SKM-1 treated with dmso at 0.1 percent for 144 hours (cell line): ENCODE measurements around the gene SLC12A7.
"Not testable (repeated sequence)": the region's sequence is repeated elsewhere in the genome, so short reads cannot be mapped to it uniquely, and the experiment has no call there.

ENCODE experiments used
- DNase-seq: peaks from one replicate; lab custom pipeline; 2025; ENCODE audit not compliant: unreplicated experiment; lab: John Stamatoyannopoulos, UW

SLC12A7 gene

DNA sequence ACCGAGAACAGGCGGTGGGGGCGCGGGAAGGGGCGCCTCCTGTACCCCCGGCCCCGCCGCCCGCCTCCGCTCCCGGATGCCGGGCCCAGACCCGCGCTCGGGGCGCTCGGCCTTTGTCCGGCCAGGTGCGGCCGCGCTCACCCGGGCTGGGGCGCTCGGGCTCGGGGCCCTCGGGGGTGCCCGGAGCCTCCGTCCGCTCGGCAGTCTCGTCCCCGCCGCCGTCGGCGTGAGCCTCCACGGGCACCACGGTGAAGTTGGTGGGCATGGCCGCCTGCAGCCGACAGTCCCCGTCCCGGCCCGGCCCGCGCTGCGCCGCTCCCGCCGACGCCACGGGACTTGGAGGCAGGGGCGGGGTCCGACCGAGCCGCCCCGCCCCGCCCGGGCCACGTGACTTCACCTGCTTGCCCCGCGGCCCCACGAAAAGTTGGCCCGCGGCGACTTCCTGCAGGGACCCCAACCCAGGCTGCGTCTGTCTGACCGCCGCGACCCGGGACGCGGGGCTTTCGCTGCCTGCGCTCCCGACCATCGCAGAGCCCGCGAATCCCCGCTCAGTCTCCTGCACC lies at the start of gene SLC12A7:
Gene SLC12A7, minus strand, starts transcription at position 337 of the 563 bp plus-strand sequence. Its CDS starts 72 bp downstream, at position 265.
- peak; percentile 33 for DNase-seq

DNA sequence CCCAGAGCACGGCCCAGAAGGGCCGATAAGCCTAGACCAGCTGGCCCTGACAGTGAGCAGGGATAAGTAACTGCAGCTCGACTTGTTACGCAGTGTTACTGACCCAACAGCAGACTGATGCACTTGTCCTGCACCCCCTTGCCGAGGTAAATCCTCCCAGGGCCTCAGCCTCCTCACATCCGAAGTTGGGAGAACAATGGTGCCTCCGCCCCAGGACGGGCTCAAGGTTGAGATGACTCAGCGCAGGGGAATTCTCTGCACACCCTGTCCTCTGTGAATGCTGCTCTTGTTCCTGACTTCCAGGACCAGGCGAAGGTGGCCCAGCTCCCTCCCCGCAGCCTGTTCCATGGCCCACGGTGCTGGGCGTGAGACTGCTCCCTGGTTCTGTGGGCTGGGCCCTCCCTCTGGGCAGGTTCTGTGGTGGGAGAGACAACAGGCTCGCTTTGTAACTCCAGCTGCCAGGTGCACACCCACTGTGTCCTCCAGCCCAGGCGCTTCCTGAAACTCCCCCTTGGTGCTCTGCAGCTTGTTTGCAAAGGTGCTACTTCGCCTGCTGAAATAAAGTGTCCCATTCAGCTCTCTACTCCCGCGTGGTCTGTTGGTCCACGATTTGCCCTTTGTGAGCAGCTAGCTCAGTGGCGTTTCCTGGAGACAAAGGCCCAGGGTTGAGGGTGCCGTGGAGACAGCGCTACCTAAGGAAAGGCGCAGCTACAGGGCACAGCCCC lies 49.4 kb upstream of the SLC12A7 start:
- no peak for DNase-seq

DNA sequence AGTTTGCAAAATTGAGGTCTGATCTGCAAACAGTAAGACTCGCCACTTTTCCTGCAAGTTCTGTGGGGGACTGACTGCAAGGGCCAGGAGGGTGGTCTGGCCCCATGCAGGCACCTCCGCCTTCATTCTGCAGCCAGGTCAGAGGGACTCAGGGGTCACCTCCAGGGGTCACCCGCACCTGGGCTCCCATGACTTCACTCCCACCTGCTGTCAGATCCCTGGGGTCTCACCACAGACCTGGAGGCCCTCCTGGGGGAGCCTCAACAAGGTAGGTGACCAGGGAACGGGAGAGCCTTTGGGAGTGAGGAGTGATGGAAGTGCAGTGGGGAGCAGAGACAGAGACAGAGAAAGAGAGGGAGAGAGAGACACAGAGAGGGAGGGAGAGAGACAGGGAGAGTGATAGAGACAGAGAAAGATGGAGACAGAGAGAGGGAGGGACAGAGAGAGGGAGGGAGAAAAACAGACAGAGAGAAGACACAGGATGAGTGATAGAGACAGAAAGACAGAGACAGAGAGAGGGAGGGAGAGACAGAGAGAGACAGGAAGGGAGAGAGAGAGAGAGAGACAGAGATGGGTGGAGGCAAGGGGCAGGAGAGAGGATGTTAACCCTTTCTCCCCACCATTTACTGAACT lies 48.0 kb upstream of the SLC12A7 start:
- DNase-seq = no peak

DNA sequence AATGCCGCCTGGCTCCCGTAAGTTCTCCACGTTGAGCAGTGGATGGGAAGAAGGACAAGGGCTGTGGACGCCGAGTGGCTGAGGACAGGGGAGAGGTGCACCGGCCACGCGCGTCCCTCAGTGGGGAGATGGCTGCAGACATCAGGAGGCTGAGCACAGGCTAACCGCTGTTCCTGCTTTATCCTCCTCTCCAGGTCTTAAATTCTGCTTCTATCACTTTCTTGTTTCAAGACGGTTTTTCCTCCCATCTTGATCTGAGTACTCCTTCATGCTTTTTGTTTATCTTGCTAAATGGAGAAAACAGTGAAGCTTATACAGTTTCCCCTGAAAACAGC lies 47.4 kb upstream of the SLC12A7 start:
- no peak for DNase-seq

GRCh38 chr5:1158647-1159340 lies 46.9 kb upstream of the SLC12A7 start:
- no peak for DNase-seq

DNA sequence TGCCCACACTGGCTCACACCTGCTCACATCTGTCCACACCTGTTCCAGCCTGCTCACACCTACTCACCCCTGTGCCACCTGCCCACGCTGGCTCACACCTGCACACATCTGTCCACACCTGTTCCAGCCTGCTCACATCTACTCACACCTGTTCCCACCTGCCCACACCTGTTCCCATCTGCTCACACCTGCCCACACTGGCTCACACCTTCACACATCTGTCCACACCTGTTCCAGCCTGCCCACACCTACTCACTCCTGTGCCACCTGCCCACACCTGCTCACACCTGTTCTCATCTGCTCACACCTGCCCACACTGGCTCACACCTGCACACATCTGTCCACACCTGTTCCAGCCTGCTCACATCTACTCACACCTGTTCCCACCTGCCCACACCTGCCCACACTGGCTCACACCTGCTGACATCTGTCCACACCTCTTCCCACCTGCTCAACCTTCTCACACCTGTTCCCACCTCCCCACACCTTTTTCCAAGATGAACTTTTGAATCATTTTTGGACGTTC lies 45.7 kb upstream of the SLC12A7 start:
- not testable (repeated sequence) for DNase-seq

GRCh38 chr5:1156754-1157460 lies 45.0 kb upstream of the SLC12A7 start:
- DNase-seq = no peak

DNA sequence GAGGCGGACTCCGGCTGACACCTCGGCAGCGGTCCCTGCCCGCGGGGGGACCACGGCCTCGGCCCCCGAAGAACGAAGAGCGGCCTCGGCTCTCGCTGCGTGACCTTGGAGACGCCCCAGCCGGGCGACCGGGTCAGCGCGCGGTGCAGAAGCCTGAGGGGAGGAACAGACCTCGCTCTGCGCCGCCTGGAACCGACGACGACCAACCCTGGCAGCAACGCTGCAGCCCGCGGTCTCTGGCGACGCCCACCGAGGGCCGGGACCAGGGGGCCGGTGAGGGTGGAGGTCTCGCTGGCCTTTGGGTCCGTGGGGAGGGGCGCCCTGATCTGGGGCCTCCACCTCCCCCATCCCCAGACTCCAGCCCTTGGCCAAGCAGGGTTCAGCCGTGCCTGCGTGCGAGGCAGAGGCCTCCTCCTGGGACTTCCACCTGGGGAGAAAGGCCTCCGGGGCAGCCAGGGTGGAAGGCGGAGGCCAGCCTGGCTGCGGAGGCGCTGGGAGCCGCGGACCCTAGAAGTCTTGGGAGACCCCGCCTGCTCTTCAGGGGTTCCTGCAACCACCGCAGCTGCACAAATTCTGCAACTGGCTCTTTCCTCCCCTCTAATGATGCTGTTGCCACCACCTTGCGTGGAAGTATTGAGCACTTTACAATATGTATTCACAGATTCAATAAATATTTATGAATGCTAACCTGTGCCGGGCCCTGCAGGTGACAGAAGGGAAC lies 44.3 kb upstream of the SLC12A7 start:
- DNase-seq = no peak

- no peak for DNase-seq
Measured at GRCh38 chr5:1155191-1156032, 43.5 kb upstream of the SLC12A7 start.

DNA sequence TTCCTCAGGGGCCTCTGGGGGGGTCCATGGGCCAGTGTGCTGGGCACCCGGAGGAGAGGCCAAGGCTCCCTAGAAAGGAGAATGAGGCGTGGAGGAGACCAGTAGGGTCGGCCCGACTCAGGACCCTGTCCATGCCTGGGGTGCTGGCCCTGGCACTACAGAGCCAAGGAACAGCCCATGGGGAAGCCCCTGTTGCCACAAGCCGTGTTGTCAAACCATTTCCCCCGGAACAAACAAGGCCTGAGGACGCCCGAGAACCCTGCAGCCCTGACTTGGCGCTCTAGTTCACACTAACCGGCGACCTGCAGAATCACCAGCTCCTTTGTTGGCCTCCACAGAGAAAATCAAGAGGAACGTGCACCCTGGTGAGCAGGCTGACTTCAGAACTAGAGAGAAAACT lies 41.6 kb upstream of the SLC12A7 start:
- no peak for DNase-seq

DNA sequence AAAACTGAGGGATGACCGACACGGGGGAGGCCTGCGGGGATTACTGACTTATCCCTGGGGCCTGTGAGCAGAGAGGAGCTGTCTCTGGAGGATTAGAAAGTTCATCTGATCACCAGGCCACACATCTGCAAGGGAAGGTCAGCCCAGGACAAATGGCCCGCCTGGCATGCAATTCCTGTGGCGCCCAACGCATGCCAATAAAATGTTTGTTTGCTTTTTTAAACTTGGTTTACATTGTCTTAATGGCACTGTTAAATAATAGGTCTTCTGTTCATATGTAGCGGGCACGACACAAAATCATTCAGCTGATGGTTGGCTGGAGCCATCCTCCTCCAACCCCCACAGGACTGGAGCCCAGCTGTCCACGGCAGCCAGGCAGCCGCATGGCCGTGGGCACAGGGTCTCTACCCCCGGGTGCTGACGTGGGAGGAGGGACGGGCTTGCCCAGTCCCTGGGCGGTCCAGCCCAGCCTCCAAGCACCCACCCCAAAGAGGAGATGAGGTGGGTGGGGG lies 41.0 kb upstream of the SLC12A7 start:
- DNase-seq = no peak

- DNase-seq = no peak
Measured at GRCh38 chr5:1152156-1152555, 40.3 kb upstream of the SLC12A7 start.

DNA sequence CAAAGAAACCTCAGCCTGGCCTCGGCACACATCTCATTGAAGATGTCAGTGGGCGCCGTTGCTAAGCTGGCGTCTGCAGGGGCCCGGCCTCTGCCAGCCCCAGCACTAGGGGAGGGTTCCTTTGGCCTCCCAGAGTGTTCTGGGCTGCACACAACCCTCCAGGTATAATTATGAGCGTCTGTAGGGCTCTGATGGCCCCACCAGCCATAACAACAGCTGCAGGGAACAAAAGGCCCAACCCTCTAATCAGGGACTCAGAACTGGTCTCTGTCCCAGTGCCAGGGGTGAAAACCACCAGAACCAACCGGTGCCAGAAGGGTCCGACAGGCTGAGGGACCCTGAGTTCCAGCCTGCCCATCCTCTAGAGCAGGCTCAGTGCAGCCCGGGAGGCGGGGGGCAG lies 39.5 kb upstream of the SLC12A7 start:
- DNase-seq = no peak

DNA sequence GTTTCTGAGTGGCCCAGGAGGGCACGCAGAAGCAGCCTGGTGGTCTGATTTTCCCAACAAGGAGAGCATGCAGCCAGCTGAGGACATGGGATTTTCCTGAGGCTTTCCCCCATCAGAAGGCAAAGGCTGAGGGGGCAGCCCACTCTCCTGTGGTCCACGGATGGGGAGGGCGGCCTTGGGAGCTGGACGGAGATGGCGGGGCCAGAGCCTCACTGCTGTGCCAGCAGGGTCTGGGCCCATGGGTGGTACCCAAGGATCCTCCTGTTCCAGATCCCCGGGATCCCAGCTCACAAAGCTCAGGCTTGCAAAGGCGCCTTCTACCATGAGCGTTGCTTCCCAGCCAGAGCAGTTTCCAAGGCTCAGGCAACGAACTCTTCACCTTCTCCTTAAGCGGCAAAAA lies 39.0 kb upstream of the SLC12A7 start:
- DNase-seq = no peak

DNA sequence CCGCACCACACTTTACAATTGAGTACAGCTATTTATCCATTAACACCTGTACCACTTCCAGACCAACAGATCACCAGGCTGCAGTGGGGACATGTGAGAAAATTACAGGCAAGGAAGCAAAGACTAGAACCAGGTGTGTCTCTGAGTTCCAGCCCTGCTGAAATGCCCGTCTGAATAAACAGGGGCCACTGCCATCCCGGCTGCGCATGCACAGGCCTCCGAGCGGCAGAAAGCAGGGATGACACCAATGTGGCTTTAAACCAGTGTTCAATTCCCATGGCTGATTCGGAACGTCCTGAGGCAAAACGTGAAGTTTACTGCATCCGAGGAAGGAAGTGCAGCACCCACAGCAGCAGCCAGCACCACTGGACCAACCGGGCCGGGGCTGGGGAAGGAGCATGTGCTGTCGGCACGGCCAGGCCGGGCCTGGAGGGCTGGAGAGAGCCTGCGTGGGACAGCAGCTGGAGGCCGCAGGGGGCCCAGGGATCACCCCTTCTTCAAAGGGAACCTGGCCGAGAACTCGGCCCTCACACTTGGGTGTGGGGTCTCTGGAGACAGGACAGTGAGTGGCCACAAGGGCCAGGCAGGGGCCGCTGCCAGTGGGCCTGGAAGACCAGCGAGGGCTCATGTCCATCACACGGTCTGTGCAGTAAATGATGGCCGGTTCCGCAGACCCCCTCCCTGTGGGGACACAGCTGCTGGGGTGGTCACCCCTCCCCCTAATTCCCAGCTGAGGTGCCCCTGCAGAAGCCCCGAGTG lies 33.0 kb upstream of the SLC12A7 start:
- DNase-seq = no peak

- DNase-seq = no peak
Measured at GRCh38 chr5:1144089-1144488, 32.2 kb upstream of the SLC12A7 start.

DNA sequence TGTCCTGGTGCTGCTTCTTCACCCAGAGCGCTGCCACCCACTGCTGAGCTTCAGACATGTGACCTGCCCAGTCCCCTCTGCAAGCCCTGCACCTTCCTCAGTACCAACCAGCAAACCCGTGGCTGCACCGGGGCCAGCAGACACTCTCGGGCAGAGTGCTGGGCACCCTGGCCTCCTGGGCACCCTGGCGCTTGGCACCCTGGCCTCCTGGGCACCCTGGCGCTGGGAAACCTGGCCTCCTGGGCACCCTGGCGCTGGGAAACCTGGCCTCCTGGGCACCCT lies 31.7 kb upstream of the SLC12A7 start:
- no peak for DNase-seq

DNA sequence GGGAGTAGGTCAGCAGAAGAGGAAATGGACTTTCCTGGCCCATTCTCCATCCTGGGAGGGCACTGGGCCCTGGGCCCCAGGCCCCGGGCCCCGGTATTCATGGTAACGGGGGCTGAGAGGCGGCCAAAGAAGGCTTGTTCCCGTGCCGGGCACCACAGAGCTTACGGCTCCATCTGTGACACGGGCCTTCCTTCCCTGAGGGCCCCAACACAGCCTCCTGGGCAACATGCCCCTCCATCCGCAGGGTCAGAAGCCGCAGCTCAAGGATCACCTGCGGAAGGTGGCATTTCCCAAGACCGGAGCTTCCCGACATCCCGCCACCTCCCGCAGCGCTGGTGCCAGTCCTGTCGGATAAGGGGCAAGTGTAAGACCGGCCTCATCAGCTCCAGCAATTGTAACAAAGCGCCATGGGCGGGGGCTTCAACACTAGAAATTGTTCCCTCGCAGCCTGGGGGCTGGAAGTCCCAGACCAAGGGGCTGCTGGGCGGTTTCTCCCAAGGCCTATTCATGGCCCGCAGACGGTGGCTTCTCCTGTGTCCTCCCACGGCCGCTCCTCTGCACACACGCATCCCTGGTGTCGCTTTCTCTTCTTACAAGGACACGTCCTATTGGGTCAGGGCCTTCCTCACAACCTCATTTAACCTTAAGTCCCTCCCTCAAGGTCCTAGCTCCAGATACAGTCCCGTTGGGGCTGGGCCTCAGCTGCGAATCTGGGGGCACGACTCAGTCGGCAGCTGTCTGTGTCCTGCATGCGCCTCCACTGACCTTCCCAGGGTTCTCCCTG lies 31.2 kb upstream of the SLC12A7 start:
- DNase-seq = no peak
